ENCODE data around the gene ADGRF3. TPM values are rescaled to one million over a fixed set of nuclear protein-coding genes. Genes with fewer than 3 reads are reported as not detected.

Gene ADGRF3
- total and polyA plus RNA-seq, 2 of the 13 experiments (the other 11 are each of a cell fraction or from before 2014, with no cell fraction given) = 0.40 to 1.5 TPM

GRCh38 chr2:26359886-26360473 is 13.4 kb upstream of the ADGRF3 start (continued):
- no peak for TF ChIP-seq ZNF142 (CRISPR knock-in tag; IDR thresholded peaks at IDR 0.05)
- TF ChIP-seq KLF9 (CRISPR knock-in tag; IDR thresholded peaks at IDR 0.05; ENCODE audit: low read depth) = no peak
- TF ChIP-seq JUNB (CRISPR knock-in tag; IDR thresholded peaks at IDR 0.05; ENCODE audit: borderline replicate concordance) = no peak
- TF ChIP-seq ZBTB38 (CRISPR knock-in tag; IDR thresholded peaks at IDR 0.05) = no peak

GRCh38 chr2:26356771-26357170 is 10.2 kb upstream of the ADGRF3 start:
- intact Hi-C loops (cut with micrococcal nuclease; ENCODE audit: unreplicated experiment) = no loop called here
- 93% methylated on average over 2 of the region's 2 CpGs for WGBS (ENCODE audit: low lambda C conversion rate)
- BruUV-seq (replicated peaks) = no TSS peak
- peaks cover 93% of the 10 kb centered on the region for H3K79me2 ChIP-seq (ENCODE audit: insufficient read depth, low read length)
- ATAC-seq = no peak
- H3K4me1 ChIP-seq (ENCODE audit: insufficient read depth, low read length) = peaks cover 23% of the 10 kb centered on the region
- POLR2A ChIA-PET = interaction anchor here (4.8 kb wide), 1 partner anchor 12 kb away, joined by 18 read pairs; the partner anchor contains the start of gene SELENOI
- no peaks in the 10 kb centered on the region for H3K27me3 ChIP-seq (ENCODE audit: control insufficient read depth in 1 of 2, insufficient read depth in 2 of 2, low read length in 2 of 2)
- no peak for FAIRE-seq
- in situ Hi-C loops (cut with HindIII; ENCODE audit: extremely low pct_ligation_motif_present, low pct_unique_long_range_greater_than_20kb) = no loop called here
- H2AFZ ChIP-seq (ENCODE audit: low read length) = no peak overlapping the region
- CTCF ChIA-PET (ENCODE audit: low intra/inter-chr PET ratio, low total read pairs) = no interaction called here
- H3K9me3 ChIP-seq (ENCODE audit: low read length) = no peaks in the 10 kb centered on the region
- H4K20me1 ChIP-seq (ENCODE audit: insufficient read depth, low read length) = peaks cover 53% of the 10 kb centered on the region
- H3K9ac ChIP-seq (ENCODE audit: insufficient read depth, low read depth, low read length) = no peak overlapping the region
- no peak overlapping the region for H3K27ac ChIP-seq (ENCODE audit: extremely low read length, insufficient read depth, low read length)
- H3K4me3 ChIP-seq (replicated peaks in 1 of 3; ENCODE audit: insufficient read depth in 1 of 3, low read depth in 2 of 3, low read length in 3 of 3) = no peak overlapping the region
- H3K36me3 ChIP-seq (replicated peaks in 1 of 2; ENCODE audit: control insufficient read depth in 1 of 2, insufficient read depth in 2 of 2, low read length in 2 of 2) = peaks cover 1 to 21% of the 10 kb centered on the region in 2 experiments; a peak in 3 of 5 replicates
- H3K4me2 ChIP-seq (ENCODE audit: low read depth, low read length) = no peak overlapping the region
- DNase-seq (ENCODE audit: low spot score) = no peak
- TF ChIP-seq ZNF558 (CRISPR knock-in tag; IDR thresholded peaks at IDR 0.05; ENCODE audit: borderline replicate concordance) (no peak), ZBTB1 (CRISPR knock-in tag; IDR thresholded peaks at IDR 0.05; ENCODE audit: borderline replicate concordance) (no peak), NFKB2 (CRISPR knock-in tag; IDR thresholded peaks at IDR 0.05; ENCODE audit: borderline replicate concordance) (no peak)
